ENCODE measurements around the gene CHDH.

The CHDH gene

DNA sequence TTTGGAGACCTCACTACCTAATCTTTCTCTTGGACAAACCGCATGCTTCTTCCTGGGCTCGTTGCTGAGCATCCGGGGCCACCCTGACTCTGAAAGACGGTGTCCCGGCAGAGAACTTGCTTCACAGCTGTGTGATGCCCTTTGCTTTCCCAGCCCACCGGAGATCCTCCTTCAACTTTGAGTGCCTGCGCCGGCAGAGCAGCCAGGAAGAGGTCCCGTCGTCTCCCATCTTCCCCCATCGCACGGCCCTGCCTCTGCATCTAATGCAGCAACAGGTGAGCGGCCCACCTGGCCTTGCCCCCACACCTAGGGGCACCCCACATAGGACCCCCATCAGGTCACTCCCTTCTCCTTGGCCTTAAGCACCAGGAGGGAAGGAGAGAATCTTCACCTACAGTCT lies 37.7 kb downstream of the CHDH start:
- DNase-seq = no peak

DNA sequence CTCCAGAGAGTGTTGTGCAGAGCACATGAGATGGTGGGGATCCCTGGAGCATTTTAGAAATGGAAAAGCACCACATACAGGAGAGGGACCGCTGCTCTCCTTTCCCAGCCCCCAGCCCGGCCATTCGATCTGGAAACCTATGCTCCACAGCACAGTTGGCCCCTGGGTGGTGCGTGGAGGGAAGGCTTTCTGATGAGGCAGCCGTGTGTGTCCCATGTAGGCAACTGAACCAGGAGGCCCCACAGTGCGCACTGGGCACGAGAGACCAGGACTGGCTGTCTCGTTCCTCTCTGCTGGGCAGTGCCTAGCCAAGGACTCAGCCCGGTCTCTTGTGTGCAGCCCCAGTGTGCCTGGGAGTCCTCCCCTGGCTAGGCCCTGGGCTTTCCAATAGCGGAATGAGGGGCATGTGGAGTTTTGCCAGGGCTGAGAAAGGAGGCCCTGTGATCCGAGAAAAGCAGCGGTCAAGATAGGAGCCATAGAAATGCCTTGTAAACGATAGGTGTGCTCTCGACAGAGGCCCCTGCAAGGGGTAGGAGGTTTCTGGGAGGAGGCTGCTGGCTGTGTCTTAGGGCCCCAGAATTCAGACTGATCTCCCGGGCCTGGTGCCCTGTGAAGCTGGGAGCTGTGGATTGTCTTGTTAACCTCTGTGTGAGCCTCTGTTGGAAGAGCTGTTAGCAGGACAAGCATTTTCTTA lies 39.0 kb downstream of the CHDH start:
- DNase-seq = peak; percentile 58

DNA sequence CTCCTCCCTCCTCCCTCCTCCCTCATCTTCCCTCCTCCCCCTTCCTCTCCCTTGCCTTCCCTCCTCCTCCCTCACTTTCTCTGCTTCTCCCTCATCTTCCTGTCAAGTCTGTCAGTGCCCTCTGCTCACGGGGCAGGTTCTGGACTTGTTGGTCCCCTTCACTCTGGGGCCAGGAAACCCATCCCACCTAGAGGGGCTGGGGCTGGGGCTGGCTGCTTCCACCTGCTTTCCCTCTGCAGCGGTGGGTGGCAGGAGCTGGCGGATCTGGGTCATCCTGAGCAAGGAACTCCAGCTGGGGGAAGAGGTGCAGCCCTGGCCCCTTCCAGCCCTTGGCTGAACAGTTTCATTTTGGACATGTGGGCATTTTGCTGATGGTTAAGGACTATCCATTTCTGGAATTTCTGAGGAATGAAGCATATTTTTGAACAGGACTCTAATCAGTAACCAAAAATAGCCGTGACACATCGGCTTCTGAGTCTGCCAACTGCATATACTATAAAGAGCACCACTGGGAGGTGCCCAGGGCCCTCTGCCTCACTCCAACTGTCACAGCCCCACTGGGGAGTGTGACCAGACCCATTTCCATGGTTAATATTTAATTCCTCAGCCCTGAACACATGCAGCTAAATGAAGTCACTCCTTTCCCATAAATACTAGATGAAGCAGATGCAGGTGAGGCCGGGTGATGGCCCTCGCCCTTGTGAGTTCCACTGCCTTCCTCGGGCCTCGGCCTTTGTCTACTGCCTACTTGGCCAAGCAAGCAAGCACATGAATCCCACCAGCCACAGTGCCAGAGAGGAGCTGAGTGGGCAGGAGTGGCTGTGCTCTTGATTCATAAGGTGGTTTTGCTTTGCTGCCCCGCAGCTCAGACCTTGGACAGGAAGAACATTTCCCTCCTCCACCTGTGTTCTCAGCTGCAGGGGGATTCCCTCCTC lies 39.8 kb downstream of the CHDH start:
- DNase-seq = peak; percentile 69

DNA sequence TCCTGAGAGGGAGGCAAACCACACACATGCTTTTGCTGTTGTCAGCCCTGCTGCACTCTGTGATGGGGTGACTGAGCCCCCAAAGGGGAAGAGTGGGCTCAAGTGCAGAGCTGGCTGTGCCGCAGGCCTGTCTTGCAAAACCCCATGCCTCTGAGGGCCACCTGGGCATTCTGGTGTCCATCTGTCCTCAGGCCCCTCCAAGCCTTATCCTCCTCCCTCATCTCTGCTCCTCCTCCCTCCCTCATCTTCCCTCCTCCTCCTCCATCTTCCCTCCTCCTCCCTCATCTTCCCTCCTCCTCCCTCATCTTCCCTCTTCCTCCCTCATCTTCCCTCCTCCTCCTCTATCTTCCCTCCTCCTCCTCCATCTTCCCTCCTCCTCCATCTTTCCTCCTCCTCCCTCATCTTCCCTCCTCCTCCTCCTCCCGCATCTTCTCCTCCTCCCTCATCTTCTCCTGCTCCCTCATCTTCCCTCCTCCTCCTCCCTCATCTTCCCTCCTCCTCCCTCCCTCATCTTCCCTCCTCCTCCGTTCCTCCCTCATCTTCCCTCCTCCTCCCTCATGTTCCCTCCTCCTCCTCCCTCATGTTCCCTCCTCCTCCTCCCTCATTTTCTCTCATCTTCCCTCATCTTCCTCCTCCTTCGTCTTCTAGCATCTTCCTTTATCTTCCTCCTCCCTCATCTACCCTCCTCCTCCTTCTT lies 40.6 kb downstream of the CHDH start:
- DNase-seq = no peak

DNA sequence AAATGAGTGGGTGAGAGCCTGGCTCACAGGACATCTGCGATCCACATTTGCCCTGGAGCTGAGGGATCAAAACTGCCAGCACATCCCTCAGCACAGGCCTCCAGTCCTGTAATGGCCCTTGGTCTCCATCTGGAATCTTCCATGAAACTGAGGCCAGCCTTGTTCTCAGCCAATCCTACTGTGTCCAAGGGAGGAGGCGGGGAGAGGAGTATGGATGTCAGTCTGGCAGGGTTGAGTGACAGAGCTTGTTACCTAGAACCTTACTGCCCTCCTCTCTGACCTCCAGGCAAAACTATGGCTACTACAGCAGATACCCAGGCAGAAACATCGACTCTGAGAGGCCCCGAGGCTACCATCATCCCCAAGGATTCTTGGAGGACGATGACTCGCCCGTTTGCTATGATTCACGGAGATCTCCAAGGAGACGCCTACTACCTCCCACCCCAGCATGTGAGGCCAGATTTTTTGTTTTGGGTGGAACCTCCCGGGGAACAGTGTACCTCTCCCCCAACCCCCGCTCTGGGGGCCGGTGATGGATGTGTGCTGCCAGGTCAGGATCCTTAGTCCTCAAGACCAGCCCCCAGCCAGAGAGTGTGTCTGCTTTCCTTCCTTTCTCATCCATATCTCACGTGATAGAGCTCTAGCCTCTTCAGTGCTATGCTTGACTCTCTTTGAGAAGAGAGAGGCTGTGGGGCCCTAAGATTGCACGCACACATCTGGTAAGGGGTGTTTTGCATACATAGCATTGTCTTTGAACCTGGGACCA lies 41.3 kb downstream of the CHDH start:
- no peak for DNase-seq

DNA sequence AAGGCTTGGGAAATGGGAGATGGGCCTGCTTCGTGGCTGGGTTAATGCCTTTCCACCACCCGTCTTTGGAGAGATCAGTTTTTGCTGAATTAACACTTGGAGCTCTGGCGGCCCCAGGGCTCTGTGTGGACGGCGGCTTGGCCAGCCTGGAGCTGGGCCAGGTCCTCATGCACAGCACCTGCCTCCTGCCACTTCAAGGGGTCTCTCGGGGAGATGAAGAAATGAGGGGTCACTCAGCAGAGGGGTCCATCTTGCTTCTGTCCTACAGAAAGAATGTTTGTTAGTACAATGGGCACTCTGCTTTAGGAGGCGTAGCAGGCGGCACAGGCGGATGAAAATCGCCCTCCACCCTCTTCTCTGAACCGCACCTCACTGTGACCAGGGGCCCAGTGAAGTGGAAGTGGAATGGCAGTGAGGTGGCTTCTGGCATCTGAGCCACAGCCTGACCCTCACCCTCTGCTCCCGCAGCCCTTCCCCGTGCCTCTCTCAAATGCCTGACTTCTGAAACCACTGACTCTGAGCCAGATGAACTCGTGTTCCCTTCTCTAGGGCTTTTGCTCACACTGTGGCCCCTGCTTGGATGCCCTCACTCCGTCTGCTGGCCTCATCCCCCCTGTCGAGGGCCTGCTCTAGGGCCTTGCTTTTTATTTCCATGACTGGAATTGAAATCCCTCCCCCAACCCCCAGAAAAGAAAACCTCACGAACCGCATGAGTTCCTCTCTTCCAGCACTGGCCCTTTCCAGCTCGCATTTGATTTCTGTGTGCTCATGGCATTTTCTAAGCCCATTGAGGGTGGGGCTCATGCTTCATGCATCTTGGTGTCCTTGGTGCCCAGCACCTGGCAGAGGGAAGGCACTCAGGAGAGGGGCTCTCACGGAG lies 42.2 kb downstream of the CHDH start:
- peak; percentile 26 for DNase-seq

DNA sequence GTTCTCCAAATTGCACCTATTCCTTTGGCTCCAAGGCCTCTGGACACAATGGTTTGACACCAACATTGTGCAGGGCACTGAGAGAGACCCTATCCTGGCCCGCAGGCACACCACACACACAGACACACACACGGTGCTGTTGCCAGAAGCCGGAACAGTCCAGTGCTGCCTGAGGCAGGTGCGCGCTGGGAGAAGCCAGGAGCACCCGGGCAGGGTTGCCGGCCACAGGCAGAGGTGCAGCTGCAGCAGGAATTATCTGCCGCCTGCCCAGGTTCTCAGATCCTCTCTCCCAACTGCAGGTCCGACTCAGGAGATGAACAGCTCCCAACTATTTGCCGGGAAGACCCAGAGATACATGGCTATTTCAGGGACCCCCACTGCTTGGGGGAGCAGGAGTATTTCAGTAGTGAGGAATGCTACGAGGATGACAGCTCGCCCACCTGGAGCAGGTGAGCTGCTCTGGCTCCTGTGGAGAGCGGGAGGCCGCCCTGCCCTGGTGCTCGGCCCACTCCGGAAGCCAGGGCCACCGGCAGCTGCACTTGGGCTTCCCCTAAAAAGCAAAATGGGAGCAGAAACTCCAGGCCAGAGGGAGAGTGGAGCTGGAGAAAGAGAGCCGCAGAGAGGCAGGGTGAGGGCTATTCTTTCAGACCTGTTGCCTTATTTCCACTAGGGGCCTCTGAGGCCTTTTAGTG lies 42.9 kb downstream of the CHDH start:
- DNase-seq = peak; percentile 15

DNA sequence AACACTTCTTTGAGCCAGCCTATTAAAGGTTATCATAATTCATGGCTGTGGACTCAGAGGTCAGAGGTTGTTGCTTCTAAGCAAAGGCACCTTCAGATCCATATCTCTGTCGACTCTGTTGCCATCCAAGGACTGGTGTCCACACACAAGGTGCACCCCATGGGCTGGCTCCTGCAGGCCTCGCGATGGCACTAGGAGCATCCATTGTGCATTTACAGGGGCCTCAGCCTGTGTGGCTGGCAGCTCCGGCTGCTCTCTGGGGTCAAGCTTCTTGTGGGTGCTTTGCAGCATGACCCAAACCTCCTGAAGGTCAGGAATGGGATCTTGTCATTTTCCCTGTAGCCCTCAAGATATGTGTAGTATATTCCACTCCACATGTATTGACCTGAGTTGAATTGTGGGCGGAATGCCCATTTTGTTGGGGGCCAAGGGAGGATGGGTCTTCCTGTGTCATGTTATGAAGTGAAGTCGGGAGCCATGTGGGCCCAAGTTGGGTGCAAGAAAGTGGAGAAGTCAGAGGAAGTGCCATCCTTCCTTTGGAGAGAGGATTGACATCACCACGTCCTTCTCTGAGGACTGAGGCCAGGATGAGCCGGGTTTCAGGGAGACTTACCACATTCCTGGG lies 43.9 kb downstream of the CHDH start:
- no peak for DNase-seq

DNA sequence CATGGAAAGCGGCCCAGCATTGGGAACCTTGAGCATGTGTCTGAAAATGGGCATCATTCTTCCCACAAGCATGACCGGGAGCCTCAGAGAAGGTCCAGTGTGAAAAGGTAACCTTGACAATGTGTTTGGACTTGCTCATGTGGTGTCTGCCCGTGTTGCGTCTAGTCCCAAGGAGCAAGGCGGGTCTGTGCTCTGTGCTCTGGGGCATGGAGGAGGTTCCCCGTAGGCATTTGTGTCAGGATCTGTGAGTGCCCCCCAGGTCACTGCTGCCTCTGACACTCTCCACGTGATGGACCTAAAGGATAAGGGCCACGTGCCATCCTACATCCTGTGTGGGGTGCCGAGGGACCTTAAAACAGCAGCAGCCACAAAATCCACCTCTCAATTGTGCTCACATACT lies 44.9 kb downstream of the CHDH start:
- DNase-seq = no peak

DNA sequence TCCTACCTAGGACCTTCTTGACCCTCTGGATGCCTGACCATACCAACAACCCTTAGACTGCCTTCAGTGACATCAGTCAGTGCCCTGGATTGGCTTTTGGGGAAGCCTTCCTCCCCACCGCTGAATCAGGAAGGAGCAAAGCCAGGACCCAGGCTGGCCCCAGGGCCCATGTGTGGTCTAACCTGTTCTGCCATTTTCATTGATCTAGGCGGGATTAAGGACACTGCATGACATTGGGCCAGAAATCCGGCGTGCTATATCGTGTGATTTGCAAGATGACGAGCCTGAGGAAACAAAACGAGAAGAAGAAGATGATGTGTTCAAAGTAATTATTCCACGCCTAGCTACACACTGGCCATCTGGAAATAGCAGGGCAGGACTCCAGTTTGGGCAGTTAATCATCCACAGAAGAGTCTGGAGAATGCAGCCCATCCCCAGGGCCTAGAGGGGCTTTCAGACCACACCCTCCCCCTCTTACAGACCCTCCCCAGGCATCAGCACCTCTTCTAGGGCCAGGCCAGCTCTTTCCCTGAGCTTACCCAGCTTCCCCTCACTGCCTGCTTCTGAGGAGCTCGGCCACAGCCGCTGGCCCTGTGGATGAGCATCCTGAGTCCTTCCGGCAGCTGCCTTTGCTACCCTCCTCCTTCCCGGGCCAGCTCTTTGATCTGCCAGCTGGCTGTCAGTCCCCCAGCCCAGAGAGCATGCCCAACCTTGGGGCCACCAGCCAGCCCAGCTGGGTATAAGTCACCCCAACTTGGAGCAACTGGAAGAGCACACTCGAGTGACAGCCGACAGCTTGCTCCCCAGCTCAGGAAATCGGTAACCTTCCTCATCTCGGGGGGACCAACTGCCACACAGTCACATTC lies 45.9 kb downstream of the CHDH start:
- DNase-seq = no peak

DNA sequence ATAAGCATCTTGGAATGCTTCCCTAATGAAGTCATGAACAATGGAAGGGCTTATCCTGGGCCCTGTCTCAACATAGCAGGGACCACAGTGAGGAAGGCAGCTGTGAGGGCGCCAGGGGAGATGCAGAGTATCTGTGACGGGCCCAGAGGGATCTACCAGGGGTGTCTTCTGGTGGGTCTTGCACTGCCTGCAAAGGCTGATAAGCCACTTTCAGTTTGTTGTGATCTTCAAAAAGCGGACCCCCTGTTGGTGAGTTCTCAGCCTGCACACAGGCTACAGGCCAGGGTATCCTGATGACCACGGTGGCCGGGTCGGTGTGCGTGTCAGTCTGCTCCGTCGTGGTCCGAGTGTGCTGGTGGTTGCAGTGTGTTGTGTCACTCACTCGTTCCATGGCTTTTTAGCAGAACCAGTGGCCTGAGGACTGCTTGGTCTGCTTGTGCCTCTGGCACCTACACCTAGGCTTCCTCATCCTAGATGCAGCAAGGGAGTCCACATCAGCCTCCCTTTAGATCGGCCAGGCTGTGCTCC lies 46.8 kb downstream of the CHDH start:
- no peak for DNase-seq

DNA sequence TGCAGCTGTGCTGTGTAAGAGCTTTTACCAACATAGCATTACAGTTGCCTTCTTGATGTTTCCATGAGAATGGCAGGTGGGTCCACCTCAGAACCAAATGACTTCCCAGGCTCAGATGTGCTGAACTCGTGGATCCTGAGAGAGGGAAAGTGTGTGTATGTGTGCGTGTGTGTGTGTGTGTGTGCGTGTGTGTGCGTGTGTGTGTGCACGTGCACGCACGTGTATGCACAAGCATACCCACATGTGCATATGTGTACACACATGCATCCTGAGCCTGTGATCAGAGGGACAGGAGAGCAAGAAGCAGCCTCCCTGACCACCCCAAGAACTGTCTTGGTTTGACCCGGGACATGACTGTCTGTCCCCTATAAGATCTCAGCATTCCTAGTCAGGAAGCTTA lies 48.1 kb downstream of the CHDH start:
- DNase-seq = no peak

DNA sequence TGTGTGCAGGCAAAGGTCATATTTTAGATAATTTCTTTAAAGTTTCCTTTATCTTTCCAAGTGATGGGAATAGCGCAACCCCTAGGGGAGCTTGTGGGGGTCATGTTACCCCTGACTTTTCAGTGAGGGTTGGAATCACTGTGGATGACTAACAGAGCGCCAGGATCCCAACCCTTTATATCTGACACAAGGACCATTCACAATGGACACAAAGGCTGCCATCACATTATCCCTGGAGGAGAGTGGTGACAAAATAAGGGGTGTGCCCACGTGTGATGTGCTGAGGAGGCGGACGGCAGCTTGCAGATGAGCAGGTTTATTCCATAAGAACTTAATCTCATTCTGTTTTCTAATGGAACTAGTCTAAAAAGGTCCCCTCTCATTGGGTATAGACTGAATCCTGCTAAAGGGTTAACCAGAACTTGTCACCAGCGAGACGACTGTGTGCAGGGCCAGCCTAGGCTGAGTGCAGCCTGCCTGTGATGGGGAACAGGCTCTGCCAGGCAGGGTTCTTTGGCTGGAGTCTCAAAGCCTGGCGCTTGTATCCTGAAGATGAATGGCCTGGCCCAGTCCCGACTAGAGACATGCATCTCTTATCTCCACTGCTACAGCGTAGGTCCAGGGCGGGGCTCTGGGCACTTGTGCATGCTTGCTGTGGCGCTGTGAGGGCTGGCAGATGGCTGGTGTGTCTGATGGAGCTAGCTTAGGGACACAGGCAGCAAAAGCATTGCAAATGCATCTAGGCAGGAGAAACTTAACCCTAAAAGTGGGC lies 50.2 kb downstream of the CHDH start:
- DNase-seq = no peak

DNA sequence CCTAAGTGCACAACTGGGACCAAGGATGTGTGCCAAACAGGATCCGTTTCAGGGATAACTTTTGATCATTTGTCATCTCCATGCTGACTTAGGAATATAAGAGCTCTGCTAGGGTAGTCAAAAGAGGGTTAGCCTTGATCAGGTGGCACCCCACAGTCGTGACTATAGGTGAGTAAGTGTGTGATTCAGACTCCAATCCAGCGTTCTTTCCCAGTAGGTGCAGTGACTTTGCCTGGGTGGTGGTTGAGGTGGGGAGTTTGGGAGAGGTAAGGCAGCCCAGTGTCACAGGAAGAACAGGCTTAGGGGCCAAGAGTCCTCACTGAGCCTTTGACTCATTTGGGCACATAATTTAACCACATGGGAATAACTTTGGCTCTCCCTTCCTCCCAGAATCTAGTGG lies 51.0 kb downstream of the CHDH start:
- no peak for DNase-seq

DNA sequence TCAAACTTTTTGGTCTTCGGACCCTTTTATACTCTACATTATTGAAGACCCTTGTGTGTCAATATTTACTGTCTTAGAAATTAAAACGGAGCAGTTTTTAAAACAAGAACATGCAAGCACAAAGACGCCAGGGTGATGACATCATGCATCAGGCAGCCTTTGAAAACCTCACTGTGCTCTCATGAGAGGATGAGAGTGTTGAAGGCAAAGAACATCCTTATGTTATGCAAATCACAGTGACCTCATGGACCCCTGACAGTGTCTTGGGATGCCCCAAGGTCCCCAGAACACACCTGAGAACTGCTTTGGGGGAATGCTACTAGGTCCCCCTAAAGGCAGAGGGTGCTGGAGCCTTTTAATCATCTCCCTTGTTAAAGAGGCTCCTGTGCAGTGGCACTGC lies 51.6 kb downstream of the CHDH start:
- DNase-seq = no peak

DNA sequence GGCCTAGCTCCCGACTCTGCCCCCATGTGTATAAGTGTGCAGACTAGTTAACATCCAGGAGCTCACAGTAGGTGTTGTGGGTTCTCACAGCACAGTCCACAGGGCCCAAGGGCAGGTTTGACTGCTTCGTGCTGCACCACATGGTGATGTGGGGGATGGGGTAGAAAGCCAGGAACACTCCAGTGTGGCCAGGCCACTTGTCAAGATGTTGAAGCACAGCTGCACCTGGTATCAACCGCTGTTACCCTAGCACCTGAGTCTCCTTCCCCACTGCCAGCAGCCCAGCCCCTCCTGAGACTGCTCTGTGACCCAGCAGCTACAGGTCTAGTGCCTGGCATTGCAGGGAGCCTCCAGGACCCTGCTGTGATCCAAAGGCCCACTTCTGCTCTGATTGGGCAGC lies 53.4 kb downstream of the CHDH start:
- no peak for DNase-seq

DNA sequence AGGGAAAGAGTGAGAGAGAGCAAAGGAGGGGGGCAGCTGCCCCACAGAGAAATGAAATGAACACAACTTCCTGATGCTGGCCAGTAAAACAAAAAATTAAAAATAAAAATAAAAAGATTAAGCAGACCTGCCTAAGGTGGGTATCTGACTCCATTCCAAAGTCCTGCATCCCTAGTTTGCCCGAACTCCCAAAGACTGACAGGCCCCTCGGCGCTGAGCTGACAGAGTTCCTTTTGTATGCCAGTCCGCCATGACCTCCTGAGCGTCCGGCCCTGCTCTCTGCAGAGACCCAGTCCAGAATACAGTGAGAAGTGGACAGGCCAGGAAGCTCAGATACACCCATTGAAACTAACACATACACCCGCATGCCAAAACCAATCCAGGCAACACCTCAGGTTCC lies 54.9 kb downstream of the CHDH start:
- DNase-seq = no peak

DNA sequence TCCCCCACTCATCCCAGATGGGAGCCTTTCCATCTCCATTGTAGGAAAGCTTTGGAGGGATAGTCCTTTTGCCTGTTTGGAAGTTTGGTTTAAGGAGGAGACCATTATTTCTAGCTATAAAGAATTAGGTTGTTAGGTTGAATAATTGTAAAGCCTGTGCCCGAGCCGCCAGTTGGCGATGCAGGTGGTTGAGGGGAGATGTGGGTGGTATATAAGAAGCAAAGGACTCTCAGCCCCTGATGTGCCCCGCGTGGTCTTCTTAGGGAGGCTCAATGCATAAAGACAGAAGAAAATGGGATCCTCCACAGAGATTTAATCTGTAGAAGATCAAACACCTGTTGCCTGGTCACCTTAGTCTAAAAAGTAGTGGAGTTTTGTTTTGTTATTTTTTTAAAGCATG lies 55.7 kb downstream of the CHDH start:
- no peak for DNase-seq
